MCF 10A (cell line): ENCODE results near the gene HCRTR1. TPM values are rescaled to one million over a fixed set of nuclear protein-coding genes. Genes with fewer than 3 reads are reported as not detected.

Experiments
- BruUV-seq: library from RNA; stranded (reverse); fragments of 400-500 nt; replicated peaks from 2 replicates; lab custom pipeline; 2021; lab: Mats Ljungman, UMichigan
- CTCF ChIA-PET: fragments of 300-600 bp; sonication (Branson Sonifier 250); formaldehyde crosslinking; extraction: SDS; loops from one replicate; lab custom pipeline; 2021; ENCODE audit warnings: antibody characterized with exemption, inconsistent platforms; lab: Yijun Ruan, JAX
- POLR2A ChIA-PET: fragments of 300-600, 350-650 bp; sonication (Branson Sonifier 250); formaldehyde crosslinking; extraction: SDS; loops from one replicate; lab custom pipeline; 2020; ENCODE audit warnings: antibody characterized with exemption, inconsistent platforms; lab: Yijun Ruan, JAX
- DNase-seq: peaks from one replicate; pipeline ENCODE4 v3.0.0-alpha.2; 2018; ENCODE audit not compliant: unreplicated experiment
- H3K27ac Mint-ChIP-seq: one replicate; pipeline ENCODE4 v1.8.0; 2022; ENCODE audit warnings: mild to moderate bottlenecking, low read depth, mixed read lengths; ENCODE audit not compliant: unreplicated experiment
- H3K27me3 Mint-ChIP-seq: one replicate; pipeline ENCODE4 v1.8.0; 2022; ENCODE audit warnings: mixed read lengths; ENCODE audit not compliant: insufficient read depth, unreplicated experiment
- H3K36me3 Mint-ChIP-seq: one replicate; pipeline ENCODE4 v1.8.0; 2022; ENCODE audit warnings: mild to moderate bottlenecking, moderate library complexity, mixed read lengths; ENCODE audit not compliant: insufficient read depth, unreplicated experiment
- H3K4me1 Mint-ChIP-seq: one replicate; pipeline ENCODE4 v1.8.0; 2022; ENCODE audit warnings: mixed read lengths; ENCODE audit not compliant: insufficient read depth, unreplicated experiment
- H3K4me3 Mint-ChIP-seq: one replicate; pipeline ENCODE4 v1.8.0; 2022; ENCODE audit warnings: mild to moderate bottlenecking, moderate library complexity, mixed read lengths; ENCODE audit not compliant: unreplicated experiment
- H3K9me3 Mint-ChIP-seq: one replicate; pipeline ENCODE4 v1.8.0; 2022; ENCODE audit warnings: mixed read lengths; ENCODE audit not compliant: unreplicated experiment
- intact Hi-C: fragments of 100-400 bp; cut with micrococcal nuclease; formaldehyde crosslinking; loops from 2 replicates; pipeline ENCODE4 v1.14.1; 2022
- total RNA-seq: library from RNA; stranded (reverse); gene quantifications from 2 replicates; pipeline ENCODE4 v1.2.3, GENCODE V29; 2022
- TF ChIP-seq, protein P1 (sequence below): fragments of 200-600 bp; IDR thresholded peaks from one replicate; pipeline ENCODE4 v1.8.0; 2022; ENCODE audit warnings: antibody characterized with exemption, mild to moderate bottlenecking; ENCODE audit not compliant: unreplicated experiment

Gene HCRTR1
- total RNA-seq, 1 experiment from 2014 or later: not detected

DNA sequence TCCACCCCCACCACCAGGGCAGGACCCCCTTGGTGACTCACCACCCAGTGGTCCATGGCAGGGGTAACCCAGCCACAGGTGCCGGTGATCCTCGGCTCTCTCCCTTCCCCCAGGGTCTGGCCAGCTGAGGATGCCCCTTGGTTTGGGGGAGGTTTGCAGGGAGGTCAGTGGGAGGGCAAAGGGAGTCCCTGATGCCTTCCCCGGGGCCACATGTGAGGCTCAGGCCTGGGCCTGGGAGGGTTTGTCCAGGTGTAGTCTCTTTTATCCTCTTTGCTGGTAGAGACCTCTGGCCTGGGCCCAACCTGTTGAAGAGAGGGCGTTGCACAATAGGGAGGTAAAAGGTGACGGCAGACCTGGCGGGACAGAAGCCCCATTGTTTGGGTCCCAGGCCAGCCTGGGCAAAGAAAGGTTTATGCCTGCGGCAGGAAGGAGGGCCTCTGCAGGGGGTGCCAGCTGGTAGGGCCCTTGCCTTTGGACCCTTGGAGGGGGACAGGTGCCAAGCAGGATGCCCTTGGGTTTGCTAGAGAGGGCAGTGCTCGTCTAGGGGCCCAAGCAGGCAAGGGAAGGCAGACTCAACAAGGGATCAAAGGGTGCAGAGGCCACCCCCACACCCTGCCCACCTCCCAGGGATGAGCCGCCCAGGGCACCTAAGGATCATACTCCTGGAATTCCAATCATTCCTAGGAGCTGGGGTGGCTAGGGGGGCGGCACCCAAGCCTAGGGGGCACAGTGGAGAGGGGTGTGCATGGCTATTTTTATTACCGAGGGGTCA is 41.9 kb upstream of the HCRTR1 start:
- CTCF ChIA-PET: interaction anchor here (0.7 to 2.6 kb wide), 2 partner anchors 11 to 39 kb away, joined by 4 to 8 read pairs; no protein-coding TSS in a partner anchor
- H3K27me3 Mint-ChIP-seq: no peaks in the 10 kb centered on the region
- BruUV-seq: no TSS peak
- H3K4me1 Mint-ChIP-seq: peaks cover 47% of the 10 kb centered on the region
- H3K36me3 Mint-ChIP-seq: no peaks in the 10 kb centered on the region
- no peak overlapping the region for H3K4me3 Mint-ChIP-seq
- no peaks in the 10 kb centered on the region for H3K9me3 Mint-ChIP-seq
- intact Hi-C loops: no loop called here
- TF ChIP-seq, protein P1, sequence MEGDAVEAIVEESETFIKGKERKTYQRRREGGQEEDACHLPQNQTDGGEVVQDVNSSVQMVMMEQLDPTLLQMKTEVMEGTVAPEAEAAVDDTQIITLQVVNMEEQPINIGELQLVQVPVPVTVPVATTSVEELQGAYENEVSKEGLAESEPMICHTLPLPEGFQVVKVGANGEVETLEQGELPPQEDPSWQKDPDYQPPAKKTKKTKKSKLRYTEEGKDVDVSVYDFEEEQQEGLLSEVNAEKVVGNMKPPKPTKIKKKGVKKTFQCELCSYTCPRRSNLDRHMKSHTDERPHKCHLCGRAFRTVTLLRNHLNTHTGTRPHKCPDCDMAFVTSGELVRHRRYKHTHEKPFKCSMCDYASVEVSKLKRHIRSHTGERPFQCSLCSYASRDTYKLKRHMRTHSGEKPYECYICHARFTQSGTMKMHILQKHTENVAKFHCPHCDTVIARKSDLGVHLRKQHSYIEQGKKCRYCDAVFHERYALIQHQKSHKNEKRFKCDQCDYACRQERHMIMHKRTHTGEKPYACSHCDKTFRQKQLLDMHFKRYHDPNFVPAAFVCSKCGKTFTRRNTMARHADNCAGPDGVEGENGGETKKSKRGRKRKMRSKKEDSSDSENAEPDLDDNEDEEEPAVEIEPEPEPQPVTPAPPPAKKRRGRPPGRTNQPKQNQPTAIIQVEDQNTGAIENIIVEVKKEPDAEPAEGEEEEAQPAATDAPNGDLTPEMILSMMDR: no peak
- no peak overlapping the region for H3K27ac Mint-ChIP-seq
- peak; percentile 89 for DNase-seq
- POLR2A ChIA-PET: interaction anchor here (0.7 to 6.4 kb wide), 8 partner anchors 9 to 438 kb away, joined by 3 to 62 read pairs (median 4); partner anchors contain the start of genes KHDRBS1 and PEF1

DNA sequence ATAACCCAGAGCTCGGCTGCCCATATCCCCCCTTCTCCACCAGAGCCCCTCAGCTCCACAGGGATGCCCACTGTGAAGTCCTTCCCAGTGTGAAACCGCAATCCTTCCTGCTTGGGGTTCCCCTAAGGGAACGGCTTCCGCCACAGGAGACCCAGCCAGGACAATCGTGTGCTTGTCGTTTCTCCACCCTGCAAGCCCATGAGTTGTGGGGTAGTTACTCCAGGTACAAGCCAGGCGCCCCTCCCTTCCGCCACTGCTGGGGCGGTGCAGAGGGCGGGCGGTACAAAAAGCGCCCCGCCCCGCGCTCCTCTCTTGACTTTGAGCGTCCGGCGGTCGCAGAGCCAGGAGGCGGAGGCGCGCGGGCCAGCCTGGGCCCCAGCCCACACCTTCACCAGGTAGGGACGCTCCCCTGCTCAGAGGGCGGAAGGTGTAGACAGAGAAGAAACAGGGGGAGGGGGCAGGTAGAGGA is 41.3 kb upstream of the HCRTR1 start, which contains the start of gene TINAGL1:
TSS of gene TINAGL1 (plus strand) at position 315 of the 469 bp plus-strand sequence. CDS start 634 bp downstream, outside the sequence.
- TF ChIP-seq, protein P1: no peak
- no peaks in the 10 kb centered on the region for H3K9me3 Mint-ChIP-seq
- DNase-seq: peak; percentile 80
- ChIA-PET POLR2A (interaction anchor here (0.7 to 6.4 kb wide), 4 partner anchors 8 to 94 kb away, joined by 3 to 62 read pairs (median 10); no protein-coding TSS in a partner anchor), CTCF (interaction anchor here (0.7 to 3.2 kb wide), 3 partner anchors 12 to 38 kb away, joined by 4 to 23 read pairs (median 8); no protein-coding TSS in a partner anchor)
- H3K4me3 Mint-ChIP-seq: no peak within 1 kb of the TSS
- H3K4me1 Mint-ChIP-seq: peaks cover 54% of the 10 kb centered on the region
- no peaks in the 10 kb centered on the region for H3K36me3 Mint-ChIP-seq
- no peaks in the 10 kb centered on the region for H3K27me3 Mint-ChIP-seq
- no TSS peak for BruUV-seq
- intact Hi-C loops: no loop called here
- no peak within 1 kb of the TSS for H3K27ac Mint-ChIP-seq

DNA sequence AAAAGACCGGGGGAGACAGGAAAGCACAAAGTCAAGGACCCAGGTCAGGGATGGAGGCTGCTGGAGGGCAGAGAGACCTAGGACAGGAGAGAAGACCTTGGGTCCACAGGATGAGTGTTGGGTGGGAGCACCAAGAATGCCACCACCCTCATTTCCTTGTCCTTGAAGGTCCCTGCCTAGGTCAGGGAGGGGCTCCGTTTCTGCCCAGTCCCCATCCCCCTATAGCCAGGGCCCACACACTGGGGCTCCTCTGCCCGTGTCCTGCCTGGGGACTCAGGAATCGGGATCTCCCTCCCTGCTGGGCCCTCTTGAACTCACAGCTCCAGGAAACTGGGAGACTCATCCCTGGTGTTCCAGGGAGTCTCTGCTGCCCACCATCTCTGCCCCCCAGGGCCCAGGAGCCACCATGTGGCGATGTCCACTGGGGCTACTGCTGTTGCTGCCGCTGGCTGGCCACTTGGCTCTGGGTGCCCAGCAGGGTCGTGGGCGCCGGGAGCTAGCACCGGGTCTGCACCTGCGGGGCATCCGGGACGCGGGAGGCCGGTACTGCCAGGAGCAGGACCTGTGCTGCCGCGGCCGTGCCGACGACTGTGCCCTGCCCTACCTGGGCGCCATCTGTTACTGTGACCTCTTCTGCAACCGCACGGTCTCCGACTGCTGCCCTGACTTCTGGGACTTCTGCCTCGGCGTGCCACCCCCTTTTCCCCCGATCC is 40.6 kb upstream of the HCRTR1 start:
- H3K27me3 Mint-ChIP-seq: no peaks in the 10 kb centered on the region

More for the DNA sequence above, 40.6 kb upstream of the HCRTR1 start:
- Mint-ChIP-seq H3K27ac (no peak overlapping the region), H3K4me1 (peaks cover 57% of the 10 kb centered on the region), H3K4me3 (no peak overlapping the region), H3K9me3 (no peaks in the 10 kb centered on the region), H3K36me3 (peaks cover 5% of the 10 kb centered on the region)
- TF ChIP-seq, protein P1: no peak
- BruUV-seq: no TSS peak
- intact Hi-C loops: no loop called here
- CTCF ChIA-PET: interaction anchor here (0.5 to 3.2 kb wide), 6 partner anchors 8 to 221 kb away, joined by 3 to 23 read pairs (median 4); no protein-coding TSS in a partner anchor
- no peak for DNase-seq
- POLR2A ChIA-PET: interaction anchor here (0.8 to 6.4 kb wide), 4 partner anchors 14 to 66 kb away, joined by 3 to 62 read pairs (median 4); no protein-coding TSS in a partner anchor
